ENCODE data around the gene DTX4.

DTX4 gene

GRCh38 chr11:59189986-59190385 lies 18.1 kb downstream of the DTX4 start:
- no peak overlapping the region for H3K4me3 ChIP-seq (ENCODE audit: low read depth, low read length)

- H3K4me3 ChIP-seq (ENCODE audit: low read depth, low read length) = no peak overlapping the region
These were observed 19.2 kb downstream of the DTX4 start for GRCh38 chr11:59191095-59191494.

GRCh38 chr11:59191890-59192289 lies 20.0 kb downstream of the DTX4 start:
- no peak overlapping the region for H3K4me3 ChIP-seq (ENCODE audit: low read depth, low read length)

- H3K4me3 ChIP-seq (ENCODE audit: low read depth, low read length) = no peak overlapping the region
These were observed 20.6 kb downstream of the DTX4 start for GRCh38 chr11:59192446-59193020.

GRCh38 chr11:59193587-59194130 lies 21.7 kb downstream of the DTX4 start:
- H3K4me3 ChIP-seq (ENCODE audit: low read depth, low read length) = no peak overlapping the region

GRCh38 chr11:59195586-59195985 lies 23.7 kb downstream of the DTX4 start:
- no peak overlapping the region for H3K4me3 ChIP-seq (ENCODE audit: low read depth, low read length)

GRCh38 chr11:59196777-59197176 lies 24.8 kb downstream of the DTX4 start:
- H3K4me3 ChIP-seq (ENCODE audit: low read depth, low read length) = no peak overlapping the region

GRCh38 chr11:59197991-59198390 lies 26.1 kb downstream of the DTX4 start:
- H3K4me3 ChIP-seq (ENCODE audit: low read depth, low read length) = no peak overlapping the region

- no peak overlapping the region for H3K4me3 ChIP-seq (ENCODE audit: low read depth, low read length)
These were observed 26.8 kb downstream of the DTX4 start for GRCh38 chr11:59198726-59199125.

GRCh38 chr11:59199546-59200422 lies 27.9 kb downstream of the DTX4 start:
- H3K4me3 ChIP-seq (ENCODE audit: low read depth, low read length) = no peak overlapping the region

- no peak overlapping the region for H3K4me3 ChIP-seq (ENCODE audit: low read depth, low read length)
These were observed 28.5 kb downstream of the DTX4 start for GRCh38 chr11:59200423-59200746.

- no peak overlapping the region for H3K4me3 ChIP-seq (ENCODE audit: low read depth, low read length)
These were observed 29.4 kb downstream of the DTX4 start for GRCh38 chr11:59201353-59201752.

- no peak overlapping the region for H3K4me3 ChIP-seq (ENCODE audit: low read depth, low read length)
These were observed 32.8 kb downstream of the DTX4 start for GRCh38 chr11:59204746-59205145.

GRCh38 chr11:59205648-59206047 lies 33.7 kb downstream of the DTX4 start:
- H3K4me3 ChIP-seq (ENCODE audit: low read depth, low read length) = no peak overlapping the region

- no peak overlapping the region for H3K4me3 ChIP-seq (ENCODE audit: low read depth, low read length)
These were observed 34.7 kb downstream of the DTX4 start for GRCh38 chr11:59206635-59207034.

- H3K4me3 ChIP-seq (ENCODE audit: low read depth, low read length) = no peak overlapping the region
These were observed 36.1 kb downstream of the DTX4 start for GRCh38 chr11:59207988-59208451.

GRCh38 chr11:59208956-59209355 lies 37.0 kb downstream of the DTX4 start:
- H3K4me3 ChIP-seq (ENCODE audit: low read depth, low read length) = no peak overlapping the region

- no peak overlapping the region for H3K4me3 ChIP-seq (ENCODE audit: low read depth, low read length)
These were observed 40.3 kb downstream of the DTX4 start for GRCh38 chr11:59212222-59212621.

GRCh38 chr11:59212744-59213631 lies 41.1 kb downstream of the DTX4 start, which contains the start of gene MPEG1:
MPEG1 (minus strand) TSS chr11:59212927; CDS start chr11:59212865, 62 bp downstream.
- no peak within 1 kb of the TSS for H3K4me3 ChIP-seq (ENCODE audit: low read depth, low read length)

- no peak overlapping the region for H3K4me3 ChIP-seq (ENCODE audit: low read depth, low read length)
These were observed 42.4 kb downstream of the DTX4 start for GRCh38 chr11:59214141-59214893.
